Measurements from ENCODE around the gene KIF16B.

DNA sequence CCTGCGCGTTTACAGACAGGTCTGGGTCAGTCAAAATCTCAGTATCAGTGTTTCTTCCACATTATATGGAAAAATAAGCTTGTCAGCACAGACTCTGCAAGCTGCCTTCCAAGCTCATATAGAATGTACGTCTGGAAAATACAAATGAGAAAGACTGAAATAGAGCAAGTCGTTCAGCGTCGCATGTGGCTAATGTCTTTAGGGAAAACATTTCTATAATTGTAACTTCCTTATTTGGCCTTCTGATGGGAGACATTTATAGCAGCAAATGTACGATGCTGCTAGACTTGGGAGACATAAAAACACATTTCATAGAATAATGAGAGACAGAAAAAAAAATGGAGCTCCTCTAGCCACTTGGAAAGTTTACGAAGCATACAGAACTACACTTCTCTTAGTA is 122.2 kb downstream of the KIF16B start:
- TF ChIP-seq POLR2A (IDR thresholded peaks at IDR 0.05): no peak
- TF ChIP-seq, protein P1, sequence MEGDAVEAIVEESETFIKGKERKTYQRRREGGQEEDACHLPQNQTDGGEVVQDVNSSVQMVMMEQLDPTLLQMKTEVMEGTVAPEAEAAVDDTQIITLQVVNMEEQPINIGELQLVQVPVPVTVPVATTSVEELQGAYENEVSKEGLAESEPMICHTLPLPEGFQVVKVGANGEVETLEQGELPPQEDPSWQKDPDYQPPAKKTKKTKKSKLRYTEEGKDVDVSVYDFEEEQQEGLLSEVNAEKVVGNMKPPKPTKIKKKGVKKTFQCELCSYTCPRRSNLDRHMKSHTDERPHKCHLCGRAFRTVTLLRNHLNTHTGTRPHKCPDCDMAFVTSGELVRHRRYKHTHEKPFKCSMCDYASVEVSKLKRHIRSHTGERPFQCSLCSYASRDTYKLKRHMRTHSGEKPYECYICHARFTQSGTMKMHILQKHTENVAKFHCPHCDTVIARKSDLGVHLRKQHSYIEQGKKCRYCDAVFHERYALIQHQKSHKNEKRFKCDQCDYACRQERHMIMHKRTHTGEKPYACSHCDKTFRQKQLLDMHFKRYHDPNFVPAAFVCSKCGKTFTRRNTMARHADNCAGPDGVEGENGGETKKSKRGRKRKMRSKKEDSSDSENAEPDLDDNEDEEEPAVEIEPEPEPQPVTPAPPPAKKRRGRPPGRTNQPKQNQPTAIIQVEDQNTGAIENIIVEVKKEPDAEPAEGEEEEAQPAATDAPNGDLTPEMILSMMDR (IDR thresholded peaks at IDR 0.05): no peak
